Peyer's patch (tissue), 4 donors: ENCODE results near the gene OR4F6. TPM values are rescaled to one million over a fixed set of nuclear protein-coding genes. Genes with fewer than 3 reads are reported as not detected.
"Not testable (repeated sequence)": the region's sequence is repeated elsewhere in the genome, so short reads cannot be mapped to it uniquely, and the experiment has no call there.

Experiments used
- DNase-seq, 3 donors: peaks; one replicate each; pipeline ENCODE4 v3.0.0-alpha.2; 2017 to 2019
- H3K27ac ChIP-seq, 4 donors: fragments of 200-600 bp; sonication (generic); one replicate each; pipeline ENCODE4 v1.5.1; 2016 to 2019
- H3K27me3 ChIP-seq, 2 donors: fragments of 200-600 bp; sonication (generic); one replicate each; pipeline ENCODE4 v1.5.1; 2019
- H3K36me3 ChIP-seq, 3 donors: fragments of 200-600 bp; sonication (generic); one replicate each; pipeline ENCODE4 v1.5.1; 2016 to 2019
- H3K4me1 ChIP-seq, 4 donors: fragments of 200-600 bp; sonication (generic); one replicate each; pipeline ENCODE4 v1.5.1; 2016 to 2019
- H3K4me3 ChIP-seq, 4 donors: fragments of 200-600 bp; sonication (generic); 1 replicate in 3 of 4; 2 replicates in 1 of 4; pipeline ENCODE4 v1.5.1; 2016 to 2019; ENCODE audit warnings: mild to moderate bottlenecking in 1 of 4
- H3K9me3 ChIP-seq, 4 donors: fragments of 200-600 bp; sonication (generic); one replicate each; pipeline ENCODE4 v1.5.1; 2016 to 2019; ENCODE audit warnings: mild to moderate bottlenecking in 1 of 4
- POLR2A ChIP-seq, 2 donors: fragments of 450-650 bp; IDR thresholded peaks; one replicate each; pipeline ENCODE4 v1.5.1; 2017; ENCODE audit warnings: antibody characterized with exemption in 2 of 2, mild to moderate bottlenecking in 2 of 2, moderate library complexity in 2 of 2
- total RNA-seq, 4 donors: library from RNA; depleted of rRNA; stranded (reverse); fragments of >200 nt; gene quantifications; one replicate each; pipeline ENCODE4 v1.1.0, GENCODE V29; 2016
- TF ChIP-seq, protein P1 (sequence below), 6 experiments: fragments of 450-650 bp in 4 of 6; fragments of 200-600 bp in 2 of 6; sonication (generic) in 1 of 6; IDR thresholded peaks; one replicate each; pipeline ENCODE4 v1.5.1; 2017 to 2019; ENCODE audit warnings: antibody characterized with exemption in 6 of 6, mild to moderate bottlenecking in 3 of 6, moderate library complexity in 1 of 6

The OR4F6 gene, protein sequence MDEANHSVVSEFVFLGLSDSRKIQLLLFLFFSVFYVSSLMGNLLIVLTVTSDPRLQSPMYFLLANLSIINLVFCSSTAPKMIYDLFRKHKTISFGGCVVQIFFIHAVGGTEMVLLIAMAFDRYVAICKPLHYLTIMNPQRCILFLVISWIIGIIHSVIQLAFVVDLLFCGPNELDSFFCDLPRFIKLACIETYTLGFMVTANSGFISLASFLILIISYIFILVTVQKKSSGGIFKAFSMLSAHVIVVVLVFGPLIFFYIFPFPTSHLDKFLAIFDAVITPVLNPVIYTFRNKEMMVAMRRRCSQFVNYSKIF
- not detected for total RNA-seq

GRCh38 chr15:101803209-101803608, at the start of gene OR4F6:
Gene OR4F6, plus strand, starts transcription at chr15:101803509. Its CDS starts 2,211 bp downstream, at chr15:101805720.
- TF ChIP-seq, protein P1, sequence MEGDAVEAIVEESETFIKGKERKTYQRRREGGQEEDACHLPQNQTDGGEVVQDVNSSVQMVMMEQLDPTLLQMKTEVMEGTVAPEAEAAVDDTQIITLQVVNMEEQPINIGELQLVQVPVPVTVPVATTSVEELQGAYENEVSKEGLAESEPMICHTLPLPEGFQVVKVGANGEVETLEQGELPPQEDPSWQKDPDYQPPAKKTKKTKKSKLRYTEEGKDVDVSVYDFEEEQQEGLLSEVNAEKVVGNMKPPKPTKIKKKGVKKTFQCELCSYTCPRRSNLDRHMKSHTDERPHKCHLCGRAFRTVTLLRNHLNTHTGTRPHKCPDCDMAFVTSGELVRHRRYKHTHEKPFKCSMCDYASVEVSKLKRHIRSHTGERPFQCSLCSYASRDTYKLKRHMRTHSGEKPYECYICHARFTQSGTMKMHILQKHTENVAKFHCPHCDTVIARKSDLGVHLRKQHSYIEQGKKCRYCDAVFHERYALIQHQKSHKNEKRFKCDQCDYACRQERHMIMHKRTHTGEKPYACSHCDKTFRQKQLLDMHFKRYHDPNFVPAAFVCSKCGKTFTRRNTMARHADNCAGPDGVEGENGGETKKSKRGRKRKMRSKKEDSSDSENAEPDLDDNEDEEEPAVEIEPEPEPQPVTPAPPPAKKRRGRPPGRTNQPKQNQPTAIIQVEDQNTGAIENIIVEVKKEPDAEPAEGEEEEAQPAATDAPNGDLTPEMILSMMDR (IDR thresholded peaks at IDR 0.05), result no peak
- TF ChIP-seq POLR2A (IDR thresholded peaks at IDR 0.05), result no peak

GRCh38 chr15:101764669-101765339, 38.5 kb upstream of the OR4F6 start:
- H3K4me3 ChIP-seq, H3K4me1 ChIP-seq, H3K27ac ChIP-seq, DNase-seq, H3K36me3 ChIP-seq, H3K9me3 ChIP-seq, H3K27me3 ChIP-seq: not testable (repeated sequence)

More at GRCh38 chr15:101803209-101803608, at the start of gene OR4F6:
- H3K4me1 ChIP-seq, result no peaks in the 10 kb centered on the region
- no peak within 1 kb of the TSS for H3K4me3 ChIP-seq
- no peaks in the 10 kb centered on the region for H3K9me3 ChIP-seq
- no peaks in the 10 kb centered on the region for H3K27me3 ChIP-seq
- H3K27ac ChIP-seq, result no peak within 1 kb of the TSS
- DNase-seq, result no peak
- H3K36me3 ChIP-seq, result no peaks in the 10 kb centered on the region

- H3K27ac ChIP-seq, H3K27me3 ChIP-seq, H3K4me3 ChIP-seq, H3K9me3 ChIP-seq, H3K4me1 ChIP-seq, DNase-seq, H3K36me3 ChIP-seq: not testable (repeated sequence)
Observed at GRCh38 chr15:101765340-101765671, 38.0 kb upstream of the OR4F6 start.

DNA sequence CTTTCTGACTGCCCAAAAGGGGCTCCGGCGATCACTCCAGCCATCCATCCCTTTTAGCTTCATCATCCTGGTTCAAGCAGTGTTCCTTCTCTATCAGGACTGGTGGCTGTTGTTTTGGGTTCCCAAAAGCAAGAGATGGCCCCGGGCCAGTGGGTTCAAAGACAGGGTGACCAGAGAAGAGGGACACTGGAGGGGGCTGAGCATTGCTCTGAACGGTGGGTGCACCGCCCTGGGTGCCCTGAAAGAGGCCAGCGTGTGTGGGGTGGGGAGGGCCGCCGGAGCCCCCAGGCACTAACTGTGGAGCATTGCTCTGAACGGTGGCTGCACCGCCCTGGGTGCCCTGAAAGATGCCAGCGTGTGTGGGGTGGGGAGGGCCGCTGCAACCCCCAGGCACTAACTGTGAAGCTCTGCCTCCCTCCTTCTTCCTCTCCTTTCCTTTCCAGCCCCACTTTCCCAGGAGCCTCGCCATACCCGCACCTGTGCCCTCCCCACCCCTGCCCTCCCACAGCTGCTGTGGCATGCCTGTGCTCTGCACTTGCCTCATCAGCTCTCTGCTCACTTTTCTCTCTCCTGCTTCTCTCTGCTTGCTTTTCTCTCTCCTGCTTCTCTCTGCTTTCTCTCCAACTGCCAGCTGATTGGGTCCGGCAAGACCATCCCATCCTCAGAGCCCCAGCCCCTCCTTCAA, 37.4 kb upstream of the OR4F6 start:
- H3K4me1 ChIP-seq, result no peaks in the 10 kb centered on the region
- TF ChIP-seq POLR2A (IDR thresholded peaks at IDR 0.05), result no peak
- TF ChIP-seq, protein P1 (IDR thresholded peaks at IDR 0.05), result no peak
- no peaks in the 10 kb centered on the region for H3K27me3 ChIP-seq
- H3K36me3 ChIP-seq, result no peaks in the 10 kb centered on the region
- no peak overlapping the region for H3K4me3 ChIP-seq
- H3K9me3 ChIP-seq, result no peaks in the 10 kb centered on the region
- no peak overlapping the region for H3K27ac ChIP-seq
- DNase-seq, result peak in 1 of 3 donors; percentile 31

- not testable (repeated sequence) for H3K4me3 ChIP-seq, H3K36me3 ChIP-seq, H3K27me3 ChIP-seq, H3K27ac ChIP-seq, H3K9me3 ChIP-seq, H3K4me1 ChIP-seq
- TF ChIP-seq, protein P1 (IDR thresholded peaks at IDR 0.05), result peak in 3 of 6 experiments; percentile 15 to 30 (median 19)
- peak in 1 of 3 donors; percentile 45 for DNase-seq
Observed at GRCh38 chr15:101767083-101767640, 36.1 kb upstream of the OR4F6 start.

- H3K27me3 ChIP-seq, result no peaks in the 10 kb centered on the region
- no peak for DNase-seq
- no peaks in the 10 kb centered on the region for H3K36me3 ChIP-seq
- H3K9me3 ChIP-seq, result no peaks in the 10 kb centered on the region
- TF ChIP-seq POLR2A (IDR thresholded peaks at IDR 0.05), result no peak
- TF ChIP-seq, protein P1 (IDR thresholded peaks at IDR 0.05), result no peak
- no peaks in the 10 kb centered on the region for H3K4me1 ChIP-seq
- H3K27ac ChIP-seq, result no peak overlapping the region
- H3K4me3 ChIP-seq, result no peak overlapping the region
Observed at GRCh38 chr15:101772921-101773320, 30.4 kb upstream of the OR4F6 start.
